ENCODE data around the gene JPT1.
"Not testable (repeated sequence)": the region's sequence is repeated elsewhere in the genome, so short reads cannot be mapped to it uniquely, and the experiment has no call there.

Gene JPT1

GRCh38 chr17:75146592-75146991, 7.7 kb downstream of the JPT1 start:
- no peak overlapping the region for H3K4me3 ChIP-seq (ENCODE audit: low read depth, low read length)
- TF ChIP-seq CTCF (conservative IDR thresholded peaks at IDR 0.05; ENCODE audit: low read depth, low read length): no peak
- peak; percentile 60 for DNase-seq (ENCODE audit: low read depth)

- DNase-seq (ENCODE audit: low read depth): no peak
- H3K4me3 ChIP-seq (ENCODE audit: low read depth, low read length): no peak overlapping the region
- TF ChIP-seq CTCF (conservative IDR thresholded peaks at IDR 0.05; ENCODE audit: low read depth, low read length): no peak
Observed at GRCh38 chr17:75144816-75145512, 9.3 kb downstream of the JPT1 start.

- TF ChIP-seq CTCF (conservative IDR thresholded peaks at IDR 0.05; ENCODE audit: low read depth, low read length): no peak
- DNase-seq (ENCODE audit: low read depth): no peak
- no peak overlapping the region for H3K4me3 ChIP-seq (ENCODE audit: low read depth, low read length)
Observed at GRCh38 chr17:75142236-75142971, 11.9 kb downstream of the JPT1 start.

GRCh38 chr17:75138519-75138918, 15.8 kb downstream of the JPT1 start:
- no peak for TF ChIP-seq CTCF (conservative IDR thresholded peaks at IDR 0.05; ENCODE audit: low read depth, low read length)
- DNase-seq (ENCODE audit: low read depth): no peak
- H3K4me3 ChIP-seq (ENCODE audit: low read depth, low read length): no peak overlapping the region

- not testable (repeated sequence) for H3K4me3 ChIP-seq (ENCODE audit: low read depth, low read length); DNase-seq (ENCODE audit: low read depth)
Observed at GRCh38 chr17:75137762-75138161, 16.6 kb downstream of the JPT1 start.

- DNase-seq (ENCODE audit: low read depth): no peak
- TF ChIP-seq CTCF (conservative IDR thresholded peaks at IDR 0.05; ENCODE audit: low read depth, low read length): no peak
- H3K4me3 ChIP-seq (ENCODE audit: low read depth, low read length): no peak overlapping the region
Observed at GRCh38 chr17:75135946-75136345, 18.4 kb downstream of the JPT1 start.

DNA sequence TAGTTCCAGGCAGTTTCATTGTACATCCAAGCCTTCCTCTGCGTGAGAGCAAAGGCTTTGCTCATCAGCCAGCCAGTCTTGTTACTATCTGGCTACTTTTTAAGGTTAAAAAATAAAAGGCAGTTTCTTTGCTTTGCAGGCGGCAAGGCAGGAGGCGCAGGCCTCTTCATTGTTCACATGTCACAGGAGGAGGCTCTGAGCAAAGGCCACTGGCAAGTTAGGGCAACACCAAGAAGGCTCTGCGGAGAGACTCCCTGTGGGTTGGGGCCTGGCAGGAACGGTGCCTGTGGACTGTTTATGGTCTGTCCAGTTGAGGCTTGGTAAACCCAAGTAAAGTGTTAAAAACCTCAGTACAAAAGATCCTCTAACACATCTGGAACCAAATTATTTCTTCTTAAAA, 18.9 kb downstream of the JPT1 start:
- DNase-seq (ENCODE audit: low read depth): no peak
- TF ChIP-seq CTCF (conservative IDR thresholded peaks at IDR 0.05; ENCODE audit: low read depth, low read length): no peak
- no peak overlapping the region for H3K4me3 ChIP-seq (ENCODE audit: low read depth, low read length)

- DNase-seq (ENCODE audit: low read depth): not testable (repeated sequence)
Observed at GRCh38 chr17:75133607-75134347, 20.5 kb downstream of the JPT1 start.

More at GRCh38 chr17:75133607-75134347, 20.5 kb downstream of the JPT1 start:
- not testable (repeated sequence) for H3K4me3 ChIP-seq (ENCODE audit: low read depth, low read length)
